Activated CD4-positive, alpha-beta T cell treated with anti-CD3 and anti-CD28 coated beads, Interleukin-2, amount 10 ng/mL, durations not matched to agents 24 days and 14 days (primary cell): Measurements from ENCODE around the gene ABCA12. TPM values are rescaled to one million over a fixed set of nuclear protein-coding genes. Genes with fewer than 3 reads are reported as not detected.

Experiments
- DNase-seq: peaks from one replicate; pipeline ENCODE4 v3.0.0; 2022
- H3K27ac Mint-ChIP-seq: one replicate; pipeline ENCODE4 v1.8.0; 2022; ENCODE audit warnings: mild to moderate bottlenecking, mixed read lengths
- H3K27me3 Mint-ChIP-seq: one replicate; pipeline ENCODE4 v1.8.0; 2022; ENCODE audit warnings: mixed read lengths
- H3K36me3 Mint-ChIP-seq: one replicate; pipeline ENCODE4 v1.8.0; 2022; ENCODE audit warnings: low read depth, mild to moderate bottlenecking, mixed read lengths
- H3K4me1 Mint-ChIP-seq: one replicate; pipeline ENCODE4 v1.8.0; 2021; ENCODE audit warnings: mixed read lengths
- H3K4me3 Mint-ChIP-seq: one replicate; pipeline ENCODE4 v1.8.0; 2022; ENCODE audit warnings: mild to moderate bottlenecking, moderate library complexity, mixed read lengths
- H3K9me3 Mint-ChIP-seq: one replicate; pipeline ENCODE4 v1.8.0; 2021; ENCODE audit warnings: mixed read lengths
- intact Hi-C: fragments of 100-400 bp; cut with micrococcal nuclease; formaldehyde crosslinking; loops from one replicate; pipeline ENCODE4 v1.15.1; 2023
- total RNA-seq: library from RNA; stranded (reverse); gene quantifications from 2 replicates; pipeline ENCODE4 v1.2.3, GENCODE V29; 2022

The ABCA12 gene
- total RNA-seq, 1 donor from 2014 or later = not detected

- Mint-ChIP-seq H3K27me3 (no peaks in the 10 kb centered on the region), H3K27ac (no peak overlapping the region), H3K4me1 (no peaks in the 10 kb centered on the region), H3K9me3 (no peaks in the 10 kb centered on the region), H3K4me3 (no peak overlapping the region), H3K36me3 (no peaks in the 10 kb centered on the region)
- no peak for DNase-seq
- intact Hi-C loops = no loop called here
Observed at GRCh38 chr2:214904176-214904575, 234.2 kb downstream of the ABCA12 start.

GRCh38 chr2:214902286-214902685, 236.1 kb downstream of the ABCA12 start:
- Mint-ChIP-seq H3K36me3 (no peaks in the 10 kb centered on the region), H3K4me3 (no peak overlapping the region), H3K27me3 (no peaks in the 10 kb centered on the region), H3K4me1 (no peaks in the 10 kb centered on the region), H3K9me3 (no peaks in the 10 kb centered on the region), H3K27ac (no peak overlapping the region)
- intact Hi-C loops = no loop called here
- no peak for DNase-seq

- Mint-ChIP-seq H3K36me3 (no peaks in the 10 kb centered on the region), H3K9me3 (no peaks in the 10 kb centered on the region)
Observed at GRCh38 chr2:214899751-214900150, 238.7 kb downstream of the ABCA12 start.

GRCh38 chr2:214896274-214896673, 242.2 kb downstream of the ABCA12 start:
- DNase-seq = no peak
- H3K9me3 Mint-ChIP-seq = no peaks in the 10 kb centered on the region
- intact Hi-C loops = no loop called here
- no peak overlapping the region for H3K4me3 Mint-ChIP-seq
- H3K27ac Mint-ChIP-seq = no peak overlapping the region
- no peaks in the 10 kb centered on the region for H3K27me3 Mint-ChIP-seq
- H3K4me1 Mint-ChIP-seq = peaks cover 2% of the 10 kb centered on the region
- no peaks in the 10 kb centered on the region for H3K36me3 Mint-ChIP-seq

More at GRCh38 chr2:214899751-214900150, 238.7 kb downstream of the ABCA12 start:
- DNase-seq = no peak
- Mint-ChIP-seq H3K4me1 (peaks cover 2% of the 10 kb centered on the region), H3K27ac (no peak overlapping the region), H3K4me3 (no peak overlapping the region), H3K27me3 (no peaks in the 10 kb centered on the region)
- intact Hi-C loops = no loop called here

- H3K4me1 Mint-ChIP-seq = peaks cover 2% of the 10 kb centered on the region
- H3K27ac Mint-ChIP-seq = no peak overlapping the region
- H3K9me3 Mint-ChIP-seq = no peaks in the 10 kb centered on the region
- no peak for DNase-seq
- no peaks in the 10 kb centered on the region for H3K27me3 Mint-ChIP-seq
- intact Hi-C loops = no loop called here
- H3K4me3 Mint-ChIP-seq = no peak overlapping the region
- H3K36me3 Mint-ChIP-seq = no peaks in the 10 kb centered on the region
Observed at GRCh38 chr2:214895469-214895868, 243.0 kb downstream of the ABCA12 start.

- Mint-ChIP-seq H3K27me3 (no peaks in the 10 kb centered on the region), H3K4me1 (no peaks in the 10 kb centered on the region), H3K4me3 (no peak overlapping the region), H3K9me3 (no peaks in the 10 kb centered on the region), H3K27ac (no peak overlapping the region), H3K36me3 (no peaks in the 10 kb centered on the region)
- intact Hi-C loops = no loop called here
- no peak for DNase-seq
Observed at GRCh38 chr2:214889301-214889700, 249.1 kb downstream of the ABCA12 start.

GRCh38 chr2:214881647-214882202, 256.7 kb downstream of the ABCA12 start:
- DNase-seq = no peak
- no peaks in the 10 kb centered on the region for H3K27me3 Mint-ChIP-seq
- no peaks in the 10 kb centered on the region for H3K36me3 Mint-ChIP-seq
- intact Hi-C loops = no loop called here
- no peaks in the 10 kb centered on the region for H3K9me3 Mint-ChIP-seq
- no peaks in the 10 kb centered on the region for H3K4me1 Mint-ChIP-seq
- H3K4me3 Mint-ChIP-seq = no peak overlapping the region
- H3K27ac Mint-ChIP-seq = no peak overlapping the region

Other genes with a start within 250 kb of the ABCA12 start
- gene ATIC, start 173.4 kb upstream of the ABCA12 start, total RNA-seq = 316 and 322 TPM in 2 replicates